Measurements from ENCODE around the gene SRRM3.
A peak's percentile ranks its signal among the peaks of the same experiment; 100 is the strongest.
"Not testable (repeated sequence)": the region's sequence is repeated elsewhere in the genome, so short reads cannot be mapped to it uniquely, and the experiment has no call there.

Gene SRRM3

DNA sequence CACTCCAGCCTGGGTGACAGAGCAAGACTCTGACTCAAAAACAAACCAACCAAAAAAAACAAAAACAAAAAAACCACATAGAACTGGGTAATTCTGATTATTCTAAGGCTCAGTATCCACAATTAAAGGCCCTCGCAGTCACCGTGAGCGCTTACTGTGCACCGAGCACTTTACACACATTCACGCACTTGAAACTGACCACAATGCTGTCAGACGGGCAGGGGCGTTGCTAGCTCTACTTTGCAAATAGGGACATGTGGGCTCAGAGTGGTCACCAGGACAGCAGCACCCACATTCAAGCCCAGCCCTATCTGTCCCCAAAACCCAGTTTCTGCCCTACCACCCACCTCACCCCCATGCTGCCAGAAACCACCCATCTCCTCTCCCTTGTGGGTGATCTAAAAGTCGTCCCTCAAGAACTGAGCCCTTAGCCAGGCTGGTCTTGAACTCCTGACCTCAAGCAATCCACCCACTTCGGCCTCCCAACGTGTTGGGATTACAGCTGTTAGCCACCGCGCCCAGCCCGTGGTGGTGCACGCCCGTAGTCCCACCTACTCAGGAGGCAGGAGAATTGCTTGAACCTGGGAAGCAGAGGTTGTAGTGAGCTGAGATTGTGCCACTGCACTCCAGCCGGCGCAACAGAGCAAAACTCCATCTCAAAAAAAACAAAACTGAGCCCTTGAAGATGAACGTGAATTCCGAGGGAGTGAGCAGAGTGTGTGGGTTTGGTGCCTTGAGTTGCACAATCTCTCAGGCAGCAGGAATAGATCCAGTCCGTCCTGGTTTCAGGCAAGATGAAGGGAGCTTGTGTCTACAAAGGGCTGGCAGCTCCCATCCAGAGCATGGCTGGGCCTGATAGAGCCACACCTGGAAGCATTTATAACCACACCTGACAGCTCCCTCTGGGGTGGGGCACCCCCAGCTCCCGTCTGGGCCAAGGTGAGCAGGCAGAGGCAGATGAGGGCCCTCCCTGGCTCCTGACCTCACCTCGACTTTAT lies 95.3 kb downstream of the SRRM3 start:
- peak overlapping the region; percentile 73 for H3K9ac ChIP-seq (ENCODE audit: low read length)
- peak; percentile 92 for DNase-seq (ENCODE audit: low read depth)
- H3K4me3 ChIP-seq (ENCODE audit: low read length): peak overlapping the region; percentile 50
- no peaks in the 10 kb centered on the region for H3K9me3 ChIP-seq (ENCODE audit: control insufficient read depth, low read length)
- peaks cover 52% of the 10 kb centered on the region for H3K4me1 ChIP-seq (ENCODE audit: control insufficient read depth, insufficient read depth, low read length)
- no peaks in the 10 kb centered on the region for H3K27me3 ChIP-seq (replicated peaks; ENCODE audit: control insufficient read depth, insufficient read depth, low read length)
- H3K36me3 ChIP-seq (ENCODE audit: control insufficient read depth, insufficient read depth, low read length, severe bottlenecking): no peaks in the 10 kb centered on the region

DNA sequence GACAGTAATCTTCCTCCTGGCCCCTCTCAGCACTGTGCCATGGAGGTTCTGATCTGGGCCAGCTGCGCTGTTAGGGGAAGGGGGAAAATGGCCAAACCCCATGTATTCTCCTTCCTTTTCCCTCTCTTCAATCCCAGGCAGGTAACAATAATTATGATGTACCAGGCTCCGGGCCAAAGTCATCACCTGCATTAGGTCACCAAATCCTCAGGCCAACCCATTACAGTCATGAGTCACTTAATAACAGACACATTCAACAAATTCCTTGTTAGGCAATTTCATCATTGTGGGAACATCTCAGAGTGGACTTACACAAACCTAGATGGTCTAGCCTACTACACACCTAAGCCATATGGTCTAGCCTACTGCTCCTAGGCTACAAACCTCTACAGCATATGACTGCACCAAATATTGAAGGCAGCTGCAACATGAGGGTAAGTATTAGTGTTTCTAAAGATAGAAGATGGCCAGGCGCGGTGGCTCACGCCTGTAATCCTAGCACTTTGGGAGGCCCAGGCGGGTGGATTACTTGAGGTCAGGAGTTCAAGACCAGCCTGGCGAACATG lies 98.6 kb downstream of the SRRM3 start:
- no peaks in the 10 kb centered on the region for H3K27me3 ChIP-seq (replicated peaks; ENCODE audit: control insufficient read depth, insufficient read depth, low read length)
- H3K9me3 ChIP-seq (ENCODE audit: control insufficient read depth, low read length): no peaks in the 10 kb centered on the region
- peak; percentile 56 for DNase-seq (ENCODE audit: low read depth)
- no peak overlapping the region for H3K4me3 ChIP-seq (ENCODE audit: low read length)
- no peak overlapping the region for H3K9ac ChIP-seq (ENCODE audit: low read length)
- peaks cover 10% of the 10 kb centered on the region for H3K36me3 ChIP-seq (ENCODE audit: control insufficient read depth, insufficient read depth, low read length, severe bottlenecking)
- peaks cover 39% of the 10 kb centered on the region for H3K4me1 ChIP-seq (ENCODE audit: control insufficient read depth, insufficient read depth, low read length)

DNA sequence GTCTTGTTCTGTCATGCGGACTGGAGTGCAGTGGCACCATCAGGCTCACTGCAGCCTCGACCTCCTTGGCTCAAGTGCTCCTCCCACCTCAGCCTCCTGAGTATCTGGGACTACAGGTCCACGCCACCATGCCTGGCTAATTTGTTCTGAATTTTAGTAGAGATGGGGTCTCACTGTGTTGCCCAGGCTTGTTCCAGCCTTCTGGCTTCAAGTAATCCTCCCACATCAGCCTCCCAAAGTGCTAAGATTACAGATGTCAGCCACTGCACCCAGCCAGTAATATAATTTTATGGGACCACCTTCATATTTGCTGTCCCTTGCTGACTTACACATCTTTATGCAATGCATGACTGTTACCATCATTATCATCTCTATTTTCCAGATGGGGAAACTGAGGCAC lies 99.3 kb downstream of the SRRM3 start:
- no peak for DNase-seq (ENCODE audit: low read depth)
- H3K9ac ChIP-seq (ENCODE audit: low read length): no peak overlapping the region
- H3K9me3 ChIP-seq (ENCODE audit: control insufficient read depth, low read length): no peaks in the 10 kb centered on the region
- peaks cover 34% of the 10 kb centered on the region for H3K4me1 ChIP-seq (ENCODE audit: control insufficient read depth, insufficient read depth, low read length)
- H3K36me3 ChIP-seq (ENCODE audit: control insufficient read depth, insufficient read depth, low read length, severe bottlenecking): peaks cover 10% of the 10 kb centered on the region
- no peak overlapping the region for H3K4me3 ChIP-seq (ENCODE audit: low read length)
- H3K27me3 ChIP-seq (replicated peaks; ENCODE audit: control insufficient read depth, insufficient read depth, low read length): no peaks in the 10 kb centered on the region

DNA sequence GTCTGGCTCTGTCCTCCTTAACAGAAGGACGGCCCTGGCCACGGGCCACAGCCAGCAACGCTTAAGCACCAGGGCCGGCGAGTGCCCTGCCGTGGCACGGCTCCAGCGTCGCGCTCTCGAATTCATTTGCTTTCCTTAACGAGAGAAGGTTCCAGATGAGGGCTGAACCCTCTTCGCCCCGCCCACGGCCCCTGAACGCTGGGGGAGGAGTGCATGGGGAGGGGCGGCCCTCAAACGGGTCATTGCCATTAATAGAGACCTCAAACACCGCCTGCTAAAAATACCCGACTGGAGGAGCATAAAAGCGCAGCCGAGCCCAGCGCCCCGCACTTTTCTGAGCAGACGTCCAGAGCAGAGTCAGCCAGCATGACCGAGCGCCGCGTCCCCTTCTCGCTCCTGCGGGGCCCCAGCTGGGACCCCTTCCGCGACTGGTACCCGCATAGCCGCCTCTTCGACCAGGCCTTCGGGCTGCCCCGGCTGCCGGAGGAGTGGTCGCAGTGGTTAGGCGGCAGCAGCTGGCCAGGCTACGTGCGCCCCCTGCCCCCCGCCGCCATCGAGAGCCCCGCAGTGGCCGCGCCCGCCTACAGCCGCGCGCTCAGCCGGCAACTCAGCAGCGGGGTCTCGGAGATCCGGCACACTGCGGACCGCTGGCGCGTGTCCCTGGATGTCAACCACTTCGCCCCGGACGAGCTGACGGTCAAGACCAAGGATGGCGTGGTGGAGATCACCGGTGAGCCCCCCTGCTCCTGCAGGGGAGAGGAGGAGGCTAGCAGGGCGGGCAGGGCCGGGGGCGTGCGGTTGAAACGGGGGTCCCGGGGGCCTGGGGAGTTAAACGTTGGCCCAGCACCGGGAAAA lies 100.9 kb downstream of the SRRM3 start, which contains the start of gene HSPB1:
Gene HSPB1, plus strand, starts transcription at position 327 of the 855 bp plus-strand sequence. Its CDS starts 40 bp downstream, at position 367.
- no peaks in the 10 kb centered on the region for H3K9me3 ChIP-seq (ENCODE audit: control insufficient read depth, low read length)
- no peaks in the 10 kb centered on the region for H3K27me3 ChIP-seq (replicated peaks; ENCODE audit: control insufficient read depth, insufficient read depth, low read length)
- H3K4me1 ChIP-seq (ENCODE audit: control insufficient read depth, insufficient read depth, low read length): peaks cover 35% of the 10 kb centered on the region
- H3K36me3 ChIP-seq (ENCODE audit: control insufficient read depth, insufficient read depth, low read length, severe bottlenecking): peaks cover 10% of the 10 kb centered on the region
- peak within 1 kb of the TSS; percentile 97 for H3K9ac ChIP-seq (ENCODE audit: low read length)
- H3K4me3 ChIP-seq (ENCODE audit: low read length): peak within 1 kb of the TSS; percentile 93
- DNase-seq (ENCODE audit: low read depth): peak; percentile 83

DNA sequence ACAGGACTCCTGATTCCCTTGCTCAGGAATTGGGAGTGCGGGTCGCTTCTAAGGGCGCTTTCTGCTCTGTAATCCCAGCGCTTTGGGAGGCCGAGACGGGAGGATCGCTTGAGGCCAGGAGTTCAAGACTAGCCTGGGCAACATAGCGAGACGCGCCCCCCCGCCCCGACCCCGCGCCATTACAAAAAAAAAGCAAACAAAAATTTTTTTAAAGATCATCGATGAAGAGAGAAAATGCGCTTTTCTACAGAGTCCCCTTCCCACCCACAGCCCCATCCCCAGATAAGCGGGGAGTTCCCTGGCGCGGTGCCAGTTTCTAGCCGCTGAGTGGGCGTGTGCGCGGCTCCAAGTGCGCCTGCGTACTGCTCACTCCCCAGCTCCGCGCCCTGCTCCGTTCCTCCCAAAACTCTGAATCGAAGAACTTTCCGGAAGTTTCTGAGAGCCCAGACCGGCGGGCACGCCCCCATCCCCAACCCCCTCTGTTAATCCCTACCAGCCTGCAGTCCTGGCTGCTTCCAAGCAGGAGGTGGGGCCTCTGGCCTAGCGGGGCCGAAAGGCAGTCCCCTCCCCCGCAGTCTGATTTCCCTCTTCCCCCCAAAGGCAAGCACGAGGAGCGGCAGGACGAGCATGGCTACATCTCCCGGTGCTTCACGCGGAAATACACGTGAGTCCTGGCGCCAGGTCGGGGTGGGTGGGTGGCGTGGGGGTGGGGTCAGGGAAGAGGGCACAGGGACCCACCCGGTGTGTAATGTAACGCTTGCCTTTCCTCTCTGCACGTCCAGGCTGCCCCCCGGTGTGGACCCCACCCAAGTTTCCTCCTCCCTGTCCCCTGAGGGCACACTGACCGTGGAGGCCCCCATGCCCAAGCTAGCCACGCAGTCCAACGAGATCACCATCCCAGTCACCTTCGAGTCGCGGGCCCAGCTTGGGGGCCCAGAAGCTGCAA lies 101.8 kb downstream of the SRRM3 start:
- peaks cover 32% of the 10 kb centered on the region for H3K4me1 ChIP-seq (ENCODE audit: control insufficient read depth, insufficient read depth, low read length)
- H3K36me3 ChIP-seq (ENCODE audit: control insufficient read depth, insufficient read depth, low read length, severe bottlenecking): peaks cover 10% of the 10 kb centered on the region
- no peaks in the 10 kb centered on the region for H3K27me3 ChIP-seq (replicated peaks; ENCODE audit: control insufficient read depth, insufficient read depth, low read length)
- peak overlapping the region; percentile 97 for H3K9ac ChIP-seq (ENCODE audit: low read length)
- peak; percentile 97 for DNase-seq (ENCODE audit: low read depth)
- peak overlapping the region; percentile 93 for H3K4me3 ChIP-seq (ENCODE audit: low read length)
- no peaks in the 10 kb centered on the region for H3K9me3 ChIP-seq (ENCODE audit: control insufficient read depth, low read length)

DNA sequence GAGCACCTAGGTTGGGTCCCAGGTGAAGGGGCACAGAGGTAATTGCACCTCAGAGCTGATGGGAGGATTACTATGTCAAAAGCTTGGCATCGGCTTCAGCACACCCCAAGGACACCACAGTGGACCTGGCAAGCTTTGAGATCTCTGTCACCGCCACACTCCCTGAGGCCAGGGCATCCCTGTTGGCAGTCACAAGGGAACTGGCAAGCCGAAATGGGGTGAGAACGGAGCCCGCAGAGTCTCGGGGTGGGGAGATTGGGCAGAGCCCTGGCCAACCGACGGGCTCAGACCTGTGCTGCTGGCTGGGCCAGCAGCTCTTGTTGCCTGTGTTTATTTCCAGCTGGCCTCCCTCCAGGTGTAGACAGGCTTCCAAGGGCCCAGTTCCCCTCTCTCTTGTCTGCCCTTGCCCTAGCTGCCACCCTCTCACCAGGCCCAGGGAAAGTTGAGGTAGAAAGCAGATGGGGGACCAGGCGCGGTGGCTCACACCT lies 103.2 kb downstream of the SRRM3 start:
- no peaks in the 10 kb centered on the region for H3K9me3 ChIP-seq (ENCODE audit: control insufficient read depth, low read length)
- peak overlapping the region; percentile 93 for H3K4me3 ChIP-seq (ENCODE audit: low read length)
- H3K36me3 ChIP-seq (ENCODE audit: control insufficient read depth, insufficient read depth, low read length, severe bottlenecking): peaks cover 10% of the 10 kb centered on the region
- H3K4me1 ChIP-seq (ENCODE audit: control insufficient read depth, insufficient read depth, low read length): peaks cover 32% of the 10 kb centered on the region
- no peak for DNase-seq (ENCODE audit: low read depth)
- H3K9ac ChIP-seq (ENCODE audit: low read length): peak overlapping the region; percentile 97
- no peaks in the 10 kb centered on the region for H3K27me3 ChIP-seq (replicated peaks; ENCODE audit: control insufficient read depth, insufficient read depth, low read length)

DNA sequence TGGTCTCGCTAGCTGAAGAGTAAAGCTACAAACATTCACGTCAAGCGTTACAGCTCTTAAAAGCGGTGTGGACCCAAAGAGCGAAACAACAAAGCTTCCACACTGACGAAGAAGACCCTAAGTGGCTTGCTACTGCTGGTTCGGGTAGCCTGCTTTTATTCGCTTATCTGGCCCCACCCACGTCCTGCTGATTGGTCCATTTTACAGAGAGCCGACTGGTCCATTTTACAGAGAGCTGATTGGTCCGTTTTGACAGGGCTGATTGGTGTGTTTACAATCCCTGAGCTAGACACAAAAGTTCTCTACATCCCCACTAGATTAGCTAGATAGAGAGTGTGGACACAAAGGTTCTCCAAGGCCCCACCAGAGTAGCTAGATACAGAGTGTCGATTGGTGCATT lies 107.2 kb downstream of the SRRM3 start:
- H3K4me1 ChIP-seq (ENCODE audit: control insufficient read depth, insufficient read depth, low read length): peaks cover 26% of the 10 kb centered on the region
- H3K27me3 ChIP-seq (replicated peaks; ENCODE audit: control insufficient read depth, insufficient read depth, low read length); H3K4me3 ChIP-seq (ENCODE audit: low read length); H3K9ac ChIP-seq (ENCODE audit: low read length); DNase-seq (ENCODE audit: low read depth); H3K9me3 ChIP-seq (ENCODE audit: control insufficient read depth, low read length): not testable (repeated sequence)
- peaks cover 10% of the 10 kb centered on the region for H3K36me3 ChIP-seq (ENCODE audit: control insufficient read depth, insufficient read depth, low read length, severe bottlenecking)

DNA sequence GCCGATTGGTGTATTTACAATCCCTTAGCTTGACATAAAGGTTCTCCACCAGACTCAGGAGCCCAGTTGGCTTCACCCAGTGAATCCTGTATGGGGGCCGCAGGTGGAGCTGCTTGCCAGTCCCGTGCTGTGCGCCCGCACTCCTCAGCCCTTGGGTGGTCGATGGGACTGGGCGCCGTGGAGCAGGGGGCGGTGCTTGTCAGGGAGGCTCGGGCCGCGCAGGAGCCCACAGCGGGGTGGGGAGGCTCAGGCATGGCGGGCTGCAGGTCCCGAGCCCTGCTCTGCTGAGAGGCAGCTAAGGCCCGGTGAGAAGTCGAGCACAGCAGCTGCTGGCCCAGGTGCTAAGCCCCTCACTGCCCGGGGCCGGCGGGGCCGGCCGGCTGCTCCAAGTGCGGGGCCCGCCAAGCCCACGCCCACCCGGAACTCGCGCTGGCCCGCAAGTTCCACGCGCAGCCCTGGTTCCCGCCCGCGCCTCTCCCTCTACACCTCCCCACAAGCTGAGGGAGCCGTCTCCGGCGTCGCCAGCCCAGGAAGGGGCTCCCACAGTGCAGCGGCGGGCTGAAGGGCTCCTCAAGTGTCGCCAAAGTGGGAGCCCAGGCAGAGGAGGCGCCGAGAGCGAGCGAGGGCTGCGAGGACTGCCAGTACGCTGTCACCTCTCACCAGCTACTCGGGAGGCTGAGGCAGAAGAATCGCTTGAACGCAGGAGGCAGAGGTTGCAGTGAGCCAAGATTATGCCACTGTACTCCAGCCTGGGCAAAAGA lies 107.8 kb downstream of the SRRM3 start:
- peaks cover 22% of the 10 kb centered on the region for H3K4me1 ChIP-seq (ENCODE audit: control insufficient read depth, insufficient read depth, low read length)
- not testable (repeated sequence) for DNase-seq (ENCODE audit: low read depth); H3K36me3 ChIP-seq (ENCODE audit: control insufficient read depth, insufficient read depth, low read length, severe bottlenecking)

DNA sequence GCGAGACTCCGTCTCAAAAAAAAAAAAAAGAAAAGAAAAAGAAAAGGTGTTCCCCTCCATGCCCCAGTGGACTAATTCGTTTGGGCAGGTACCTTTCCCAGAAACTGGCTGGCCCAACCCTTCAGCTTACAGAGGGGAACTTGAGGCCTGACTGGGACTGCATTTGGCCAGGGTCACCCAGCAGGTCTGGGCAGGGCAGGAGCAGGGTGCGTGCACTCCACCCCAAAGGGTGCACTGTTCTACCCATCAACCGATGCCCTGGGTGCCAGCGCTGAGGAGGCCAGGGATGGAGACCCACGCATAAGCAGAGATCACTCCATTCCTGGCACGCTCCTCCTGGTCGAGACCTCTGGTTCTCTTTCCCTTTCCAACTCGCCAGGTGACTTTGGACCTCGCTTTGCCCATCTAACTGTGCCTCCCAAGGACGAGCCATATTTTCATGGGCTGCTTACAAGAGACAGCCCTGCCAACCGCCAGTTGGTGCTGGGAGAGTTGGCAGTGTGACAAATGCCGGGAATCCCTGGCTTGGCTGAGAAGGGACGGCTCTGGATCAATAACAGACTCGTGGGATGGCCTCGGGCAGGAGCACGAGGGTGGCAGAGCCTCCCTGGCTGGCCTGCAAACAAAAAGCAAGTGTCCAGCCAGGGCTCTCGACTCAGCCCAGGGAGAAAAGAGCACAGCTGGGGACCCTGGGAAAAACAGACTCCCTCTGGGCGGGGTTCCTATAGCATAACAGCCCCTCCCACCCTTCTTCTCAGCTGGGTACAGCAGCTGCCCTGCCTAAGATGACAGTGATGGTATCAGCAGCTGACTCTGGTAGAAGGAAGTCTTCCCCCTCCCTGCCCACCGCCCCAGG lies 108.6 kb downstream of the SRRM3 start:
- DNase-seq (ENCODE audit: low read depth): peak; percentile 48
- no peaks in the 10 kb centered on the region for H3K9me3 ChIP-seq (ENCODE audit: control insufficient read depth, low read length)
- no peak overlapping the region for H3K9ac ChIP-seq (ENCODE audit: low read length)
- no peaks in the 10 kb centered on the region for H3K27me3 ChIP-seq (replicated peaks; ENCODE audit: control insufficient read depth, insufficient read depth, low read length)
- H3K4me1 ChIP-seq (ENCODE audit: control insufficient read depth, insufficient read depth, low read length): peaks cover 15% of the 10 kb centered on the region
- no peak overlapping the region for H3K4me3 ChIP-seq (ENCODE audit: low read length)
- no peaks in the 10 kb centered on the region for H3K36me3 ChIP-seq (ENCODE audit: control insufficient read depth, insufficient read depth, low read length, severe bottlenecking)

More for the DNA sequence above, 107.8 kb downstream of the SRRM3 start:
- H3K4me3 ChIP-seq (ENCODE audit: low read length); H3K9ac ChIP-seq (ENCODE audit: low read length); H3K9me3 ChIP-seq (ENCODE audit: control insufficient read depth, low read length); H3K27me3 ChIP-seq (replicated peaks; ENCODE audit: control insufficient read depth, insufficient read depth, low read length): not testable (repeated sequence)
